Measurements from ENCODE around the gene FRMD4B.

DNA sequence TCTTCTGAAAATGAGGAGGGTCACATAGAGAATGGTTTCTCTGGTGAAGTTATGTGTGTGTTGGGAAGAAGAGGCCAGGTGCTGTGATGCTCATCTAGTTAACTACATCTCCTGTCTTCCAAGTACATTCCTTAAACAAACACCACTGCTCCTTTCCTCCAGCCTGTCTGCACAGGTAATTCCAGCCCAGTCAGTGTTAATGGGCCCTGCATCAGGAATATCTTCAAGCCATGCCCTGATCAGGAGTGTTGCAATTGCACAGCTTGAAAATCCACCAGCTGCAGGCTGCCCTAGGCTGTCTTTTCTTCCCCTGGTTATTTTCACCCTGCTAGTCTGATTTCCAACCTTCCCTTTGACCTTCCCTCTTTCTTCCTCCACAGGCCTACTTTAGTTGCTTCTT, 221.6 kb downstream of the FRMD4B start:
- TF ChIP-seq, protein P1, sequence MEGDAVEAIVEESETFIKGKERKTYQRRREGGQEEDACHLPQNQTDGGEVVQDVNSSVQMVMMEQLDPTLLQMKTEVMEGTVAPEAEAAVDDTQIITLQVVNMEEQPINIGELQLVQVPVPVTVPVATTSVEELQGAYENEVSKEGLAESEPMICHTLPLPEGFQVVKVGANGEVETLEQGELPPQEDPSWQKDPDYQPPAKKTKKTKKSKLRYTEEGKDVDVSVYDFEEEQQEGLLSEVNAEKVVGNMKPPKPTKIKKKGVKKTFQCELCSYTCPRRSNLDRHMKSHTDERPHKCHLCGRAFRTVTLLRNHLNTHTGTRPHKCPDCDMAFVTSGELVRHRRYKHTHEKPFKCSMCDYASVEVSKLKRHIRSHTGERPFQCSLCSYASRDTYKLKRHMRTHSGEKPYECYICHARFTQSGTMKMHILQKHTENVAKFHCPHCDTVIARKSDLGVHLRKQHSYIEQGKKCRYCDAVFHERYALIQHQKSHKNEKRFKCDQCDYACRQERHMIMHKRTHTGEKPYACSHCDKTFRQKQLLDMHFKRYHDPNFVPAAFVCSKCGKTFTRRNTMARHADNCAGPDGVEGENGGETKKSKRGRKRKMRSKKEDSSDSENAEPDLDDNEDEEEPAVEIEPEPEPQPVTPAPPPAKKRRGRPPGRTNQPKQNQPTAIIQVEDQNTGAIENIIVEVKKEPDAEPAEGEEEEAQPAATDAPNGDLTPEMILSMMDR (IDR thresholded peaks at IDR 0.05; ENCODE audit: borderline replicate concordance, extremely low read depth, low read length, poor library complexity, severe bottlenecking): no peak
- TF ChIP-seq EZH2 (IDR thresholded peaks at IDR 0.05; ENCODE audit: borderline replicate concordance, low read depth, low read length, severe bottlenecking): no peak

Measured in DND-41 (cell line).